NCI-H526 (cell line): ENCODE measurements around the gene PSD2.
"Not testable (repeated sequence)": the region's sequence is repeated elsewhere in the genome, so short reads cannot be mapped to it uniquely, and the experiment has no call there.

Source experiments
- DNase-seq, 2 experiments: peaks; one replicate each; lab custom pipeline; 2025; lab: John Stamatoyannopoulos, UW

Gene PSD2

DNA sequence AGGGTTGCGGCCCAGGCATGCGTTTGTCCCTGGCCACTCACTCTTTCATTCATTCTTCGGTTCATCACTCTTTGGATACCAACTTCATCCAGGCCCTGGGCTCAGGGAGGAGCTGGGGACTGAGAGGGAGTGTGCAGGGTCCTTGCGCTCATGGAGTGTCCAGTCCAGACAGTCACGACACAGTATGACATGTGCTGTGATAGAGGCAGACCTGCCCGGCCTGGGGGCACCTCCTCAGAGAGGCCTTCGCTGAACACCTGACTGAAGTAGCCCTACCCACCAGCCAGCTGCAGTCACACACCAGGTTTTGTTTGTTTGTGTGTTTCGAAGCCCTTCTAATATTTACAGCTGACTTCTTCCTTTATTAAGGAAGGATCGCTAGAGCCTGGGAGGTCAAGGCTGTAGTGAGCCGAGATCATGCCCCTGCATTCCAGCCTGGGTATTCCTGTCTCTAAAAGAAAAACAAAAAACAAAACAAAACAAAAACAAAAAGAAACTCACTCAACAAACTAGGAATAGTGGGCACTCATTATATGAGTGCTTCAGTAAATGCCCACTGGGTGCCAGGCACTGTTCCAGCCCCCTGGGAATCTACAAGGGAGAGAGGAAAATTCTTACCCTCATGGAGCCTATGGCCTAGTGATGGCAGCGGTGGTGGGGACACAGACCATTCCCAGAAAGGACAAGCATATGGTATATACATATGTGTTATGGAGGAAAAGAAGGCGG lies 6.3 kb upstream of the PSD2 start:
- peak in 1 of 2 experiments; percentile 61 for DNase-seq

DNA sequence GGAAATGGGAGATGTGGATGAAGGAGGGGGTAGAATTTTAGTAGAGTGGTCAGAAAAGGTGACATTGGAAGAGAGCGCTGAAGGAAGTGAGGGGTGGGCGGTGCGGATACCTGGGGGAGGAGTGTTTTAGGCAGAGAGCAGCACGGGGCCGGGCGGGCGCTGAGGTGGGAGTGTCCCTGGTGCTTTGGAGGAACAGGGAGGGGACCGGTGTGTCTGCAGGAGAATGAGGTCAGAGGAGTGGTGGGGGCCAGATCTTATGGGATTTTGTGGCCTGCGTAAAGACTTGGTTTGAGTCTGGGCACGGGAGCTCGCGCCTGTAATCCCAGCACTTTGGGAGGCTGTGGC lies 5.8 kb upstream of the PSD2 start:
- no peak for DNase-seq

DNA sequence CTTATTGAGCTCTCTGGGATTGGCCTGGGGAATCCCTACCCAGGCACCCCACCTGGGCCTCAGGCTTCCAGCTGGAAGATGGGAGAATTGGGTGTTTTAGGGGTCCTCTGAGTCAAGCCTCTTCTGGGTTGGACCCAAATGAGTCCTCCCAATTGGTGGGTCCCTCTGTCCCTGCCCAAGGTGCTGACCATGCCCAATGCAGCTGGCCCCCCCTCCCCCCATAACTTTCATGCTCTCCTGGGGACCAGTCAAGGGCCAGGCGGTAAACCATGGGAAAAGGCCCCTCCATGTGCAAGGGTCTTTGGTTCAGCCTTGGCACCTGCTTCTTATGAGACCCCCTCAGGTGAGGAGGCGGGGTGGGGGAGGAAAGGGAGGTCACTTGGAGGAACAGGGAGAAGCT lies 3.4 kb upstream of the PSD2 start:
- no peak for DNase-seq

DNA sequence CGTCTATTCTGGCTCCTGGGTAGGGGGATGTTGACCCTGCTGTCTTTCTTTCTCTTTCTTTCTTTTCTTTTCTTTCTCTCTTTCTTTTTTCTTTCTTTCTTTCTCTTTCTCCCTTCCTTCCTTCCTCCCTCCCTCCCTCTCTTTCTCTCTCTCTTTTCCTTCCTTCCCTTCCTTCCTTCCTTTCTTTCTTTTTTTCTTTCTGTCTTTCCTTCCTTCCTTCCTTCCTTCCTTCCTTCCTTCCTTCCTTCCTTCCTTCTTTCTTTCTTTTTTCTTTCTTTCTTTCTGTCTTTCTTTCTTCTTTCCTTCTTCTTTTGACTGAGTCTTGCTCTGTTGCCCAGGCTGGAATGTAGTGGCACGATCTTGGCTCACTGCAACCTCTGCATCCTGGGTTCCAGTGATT lies 3.0 kb upstream of the PSD2 start:
- not testable (repeated sequence) for DNase-seq

DNA sequence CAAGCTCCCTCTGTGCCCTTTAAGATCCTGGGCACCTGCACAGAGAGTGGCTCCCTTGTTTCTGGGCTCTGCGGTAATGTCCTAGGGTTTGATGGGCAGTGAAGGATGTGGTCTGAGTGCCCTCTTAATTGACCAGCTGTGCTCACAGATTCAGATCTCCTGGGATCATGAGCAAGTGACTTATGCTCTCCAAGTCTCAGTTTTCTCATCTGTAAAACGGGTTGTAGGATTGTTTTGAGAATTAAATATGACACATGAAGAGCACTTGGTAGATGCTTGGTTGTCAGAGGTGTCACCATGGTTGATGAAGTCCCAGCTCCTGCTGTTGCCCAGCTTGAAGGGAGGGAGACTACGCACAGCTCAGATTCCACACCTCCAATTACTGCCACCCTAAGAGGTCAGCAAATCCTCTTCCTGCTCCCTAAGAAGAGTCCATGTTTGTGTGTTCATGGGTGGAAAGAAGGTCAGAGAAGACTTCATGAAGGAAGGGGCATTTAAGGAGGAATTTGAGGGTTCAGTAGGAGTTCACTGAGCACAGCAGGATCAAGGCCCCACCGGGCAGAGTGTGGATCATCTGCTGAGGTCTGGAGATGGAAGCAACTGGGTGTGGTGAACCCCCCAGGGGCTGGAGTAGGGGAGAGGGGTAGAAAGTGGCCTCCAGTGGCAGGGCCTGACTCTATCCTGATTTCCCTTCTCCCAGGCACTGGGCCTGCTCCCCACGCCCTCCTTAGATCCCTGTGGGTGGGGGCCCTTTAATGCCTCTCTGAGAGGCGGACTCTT lies 1.4 kb upstream of the PSD2 start:
- peak in 1 of 2 experiments; percentile 72 for DNase-seq

DNA sequence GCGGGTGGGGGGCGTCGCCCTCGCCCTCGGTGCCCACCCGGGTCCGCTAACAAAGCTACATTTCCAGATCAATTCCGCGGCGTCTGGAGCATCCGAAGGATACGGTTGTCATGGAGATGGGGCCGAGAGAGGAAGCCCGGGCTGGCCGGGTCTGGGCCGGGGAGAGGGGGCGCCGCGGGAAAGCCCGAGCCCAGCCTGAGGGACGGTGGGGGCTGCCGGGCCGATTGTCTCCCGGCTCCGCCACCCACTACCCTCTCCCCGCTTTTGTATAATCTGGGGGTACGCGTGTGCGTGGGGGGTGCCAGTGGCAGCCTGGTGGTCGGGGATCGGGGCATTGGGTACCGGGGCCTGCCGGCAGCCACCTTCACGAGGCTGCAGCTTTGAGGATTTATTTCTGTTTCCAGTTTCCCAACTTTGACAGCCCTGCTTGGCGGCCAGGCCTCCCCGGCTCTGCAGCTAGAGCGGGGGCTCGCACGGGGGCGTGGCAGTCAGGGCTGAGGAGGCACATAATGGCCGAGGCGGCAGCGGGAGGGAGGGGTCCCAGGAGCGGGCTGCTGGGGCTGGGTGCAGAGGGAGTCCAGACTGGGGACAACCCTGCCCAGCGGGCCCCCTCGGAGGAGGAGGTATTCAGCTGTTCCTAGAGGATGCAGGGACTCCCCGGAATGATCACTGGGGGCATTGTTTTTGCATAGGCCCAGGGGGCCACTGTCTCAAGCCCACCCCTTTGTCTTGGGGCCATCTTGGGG lies 626 bp downstream of the PSD2 start:
- peak; percentile 34 to 83 for DNase-seq

DNA sequence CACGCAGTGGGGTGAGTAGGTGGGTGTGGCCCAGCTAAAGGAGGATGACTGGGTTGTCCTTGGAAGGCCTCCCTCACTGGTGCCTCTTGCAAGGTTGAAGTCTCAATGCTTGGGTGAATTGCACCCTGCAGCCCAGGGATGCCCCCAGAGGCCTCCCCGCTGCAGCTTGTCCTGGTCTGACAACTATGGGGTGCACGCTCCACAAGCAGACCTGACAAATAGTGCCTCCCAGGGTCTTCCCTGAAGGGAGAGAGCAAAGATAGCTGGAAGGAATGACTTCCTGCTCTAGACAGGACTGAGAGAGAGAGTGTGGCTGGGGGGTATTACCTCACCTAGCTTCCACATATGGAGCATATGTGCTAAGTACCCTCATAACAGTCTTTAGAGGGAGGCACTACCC lies 1.7 kb downstream of the PSD2 start:
- DNase-seq = no peak

DNA sequence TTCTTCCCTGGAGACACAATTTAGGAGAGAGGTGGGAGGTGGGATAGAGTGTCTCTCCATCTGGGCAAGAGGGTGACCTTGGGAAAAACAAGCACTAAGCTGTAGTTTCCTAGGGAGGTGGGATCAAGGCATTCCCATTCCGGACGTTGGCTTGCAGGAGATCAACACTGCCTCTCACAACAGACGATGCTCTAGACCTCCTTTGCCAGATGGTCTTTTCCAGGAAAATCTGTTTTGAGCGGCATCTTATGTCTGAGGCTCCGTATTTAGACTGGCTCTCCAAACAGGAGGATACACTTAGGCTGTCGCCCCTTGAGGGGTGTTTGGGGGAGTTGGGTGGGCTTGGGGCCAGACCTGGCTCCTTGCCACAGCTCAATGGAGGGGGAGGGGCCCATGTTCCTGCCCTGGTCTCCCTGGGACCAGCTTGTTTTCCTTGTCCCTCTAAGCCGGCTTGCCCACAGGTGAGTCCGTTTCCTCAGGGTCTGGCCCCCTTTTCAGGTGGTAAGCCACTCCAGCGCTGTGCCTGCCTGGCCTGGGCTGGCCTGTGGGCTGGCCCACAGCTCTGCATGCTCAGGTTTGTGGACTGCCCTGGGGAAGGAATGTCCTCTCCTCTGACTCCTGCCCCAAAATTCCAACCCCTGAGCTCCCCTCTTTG lies 2.4 kb downstream of the PSD2 start:
- peak in 1 of 2 experiments; percentile 62 for DNase-seq

DNA sequence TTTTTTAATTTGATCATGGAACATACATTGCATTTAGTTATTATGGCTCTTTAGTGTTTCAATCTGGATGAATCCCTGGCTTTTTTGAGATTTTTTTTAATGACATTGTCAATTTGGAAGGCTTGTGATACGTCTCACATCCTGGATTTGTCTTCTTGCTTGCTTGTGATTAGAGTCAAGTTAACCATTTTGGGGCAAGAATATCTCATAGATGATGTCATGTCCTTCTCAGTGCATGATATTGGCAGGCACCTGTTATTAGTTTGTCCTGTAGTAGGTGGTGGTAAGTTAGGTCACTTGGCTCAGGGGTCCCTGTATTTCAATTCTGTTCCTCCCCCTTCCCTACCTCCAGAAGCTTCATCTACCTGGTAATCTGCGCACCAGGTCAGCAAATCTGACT lies 3.3 kb downstream of the PSD2 start:
- DNase-seq = no peak

DNA sequence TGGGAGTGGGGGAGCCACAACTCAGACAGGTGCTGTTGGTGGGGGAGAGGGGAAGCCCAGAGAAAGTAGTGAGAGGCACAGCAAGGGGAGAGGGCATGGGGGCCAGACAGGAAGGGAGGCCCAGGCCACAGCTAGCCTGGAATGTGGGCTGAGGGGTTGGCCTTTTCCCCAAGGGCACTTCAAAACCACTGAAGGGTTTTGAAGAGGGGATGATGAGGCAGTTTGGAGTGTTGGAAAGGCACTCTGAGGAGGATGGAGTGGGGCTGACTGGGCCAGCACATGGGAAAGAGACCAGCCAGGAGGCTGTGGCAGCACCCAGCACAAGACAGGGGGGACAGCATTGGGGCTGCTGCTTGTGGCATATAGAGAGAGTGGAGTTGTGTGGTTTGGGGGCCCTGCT lies 3.8 kb downstream of the PSD2 start:
- no peak for DNase-seq

DNA sequence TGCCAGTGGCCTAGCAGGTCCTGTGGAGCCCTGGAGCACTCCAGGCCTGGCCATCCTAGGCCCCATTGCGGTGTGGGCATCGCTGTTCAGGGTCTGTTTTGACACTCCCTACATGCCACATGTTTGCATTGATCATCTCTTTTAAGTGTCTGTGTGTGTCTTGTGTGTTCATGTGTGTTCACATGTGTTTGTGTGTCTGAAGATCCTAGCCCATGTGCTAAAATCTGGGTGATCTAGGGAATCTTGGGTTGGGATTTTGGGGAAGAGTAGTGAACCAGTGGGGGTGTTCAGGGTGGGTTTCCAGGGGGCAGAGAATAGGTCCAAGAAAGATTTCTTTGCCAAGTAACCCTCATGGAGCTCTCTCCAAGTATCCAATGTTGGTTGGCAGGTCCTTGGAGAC lies 8.4 kb downstream of the PSD2 start:
- no peak for DNase-seq

DNA sequence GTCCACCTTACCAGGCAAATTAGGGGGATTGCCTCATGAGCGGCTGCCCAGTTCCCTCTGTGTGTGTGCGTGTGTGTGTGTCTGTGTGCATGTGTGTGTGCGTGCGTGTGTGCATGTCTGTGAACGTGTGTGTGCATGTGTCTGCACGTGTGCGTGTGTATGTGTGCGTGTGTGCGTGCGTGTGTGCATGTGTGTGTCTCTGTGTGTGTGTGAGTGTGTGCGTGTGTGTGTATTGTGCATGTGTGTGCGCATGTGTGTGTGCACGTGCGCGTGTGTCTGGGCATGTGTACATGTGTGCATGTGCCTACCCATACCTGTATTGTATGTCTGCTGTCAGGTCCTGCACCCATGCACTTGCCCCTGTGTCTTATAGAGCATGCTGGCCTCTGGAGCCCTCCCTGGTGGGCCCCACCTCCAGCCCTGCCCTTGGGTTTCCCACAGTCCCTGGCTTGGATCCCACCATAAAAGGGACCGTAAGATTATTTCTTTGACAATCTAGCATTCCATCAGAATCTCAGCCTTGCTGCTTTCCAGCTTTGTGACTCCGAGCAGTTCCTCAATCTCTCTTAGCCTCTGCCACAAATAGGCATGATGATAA lies 9.3 kb downstream of the PSD2 start:
- no peak for DNase-seq

DNA sequence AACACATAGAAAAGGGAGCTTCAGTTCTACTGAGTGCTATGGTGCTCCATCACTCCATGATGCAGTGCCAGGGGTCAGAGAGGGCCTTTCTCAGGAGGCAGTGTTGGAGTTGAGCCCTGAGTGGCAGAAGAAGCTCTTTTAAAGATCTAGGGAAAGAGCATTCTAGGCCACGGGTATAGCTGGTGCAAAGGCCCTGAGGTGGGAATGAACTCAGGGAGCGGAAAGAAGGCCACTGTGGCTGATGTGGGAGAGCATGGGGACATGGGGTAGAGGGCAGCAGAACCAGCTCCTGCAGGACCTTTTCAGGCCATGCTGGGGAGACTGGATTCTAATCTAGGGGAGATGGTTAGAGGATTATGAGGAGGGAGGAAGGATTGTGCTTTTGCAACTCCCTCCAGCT lies 9.9 kb downstream of the PSD2 start:
- no peak for DNase-seq

DNA sequence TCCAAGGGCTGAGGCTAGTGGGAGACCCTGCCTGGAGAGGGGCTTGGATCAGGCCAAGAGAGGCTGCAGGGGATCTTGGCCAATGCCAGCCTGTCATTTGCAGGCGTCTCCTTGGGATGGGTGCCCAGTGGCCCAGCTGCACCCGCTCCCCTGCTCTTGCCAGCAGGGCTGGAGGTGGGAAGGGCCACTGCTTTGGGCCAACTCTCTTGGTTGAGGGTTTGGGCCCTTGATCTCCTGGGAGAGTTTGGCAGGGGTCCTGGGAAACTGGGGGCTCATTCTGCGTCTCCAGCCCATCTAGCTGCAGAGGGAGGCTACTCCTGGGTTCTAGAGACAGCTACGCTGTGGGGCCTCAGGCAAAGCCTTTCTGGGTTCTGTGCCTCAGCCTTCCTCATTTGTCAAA lies 10.5 kb downstream of the PSD2 start:
- DNase-seq = no peak

DNA sequence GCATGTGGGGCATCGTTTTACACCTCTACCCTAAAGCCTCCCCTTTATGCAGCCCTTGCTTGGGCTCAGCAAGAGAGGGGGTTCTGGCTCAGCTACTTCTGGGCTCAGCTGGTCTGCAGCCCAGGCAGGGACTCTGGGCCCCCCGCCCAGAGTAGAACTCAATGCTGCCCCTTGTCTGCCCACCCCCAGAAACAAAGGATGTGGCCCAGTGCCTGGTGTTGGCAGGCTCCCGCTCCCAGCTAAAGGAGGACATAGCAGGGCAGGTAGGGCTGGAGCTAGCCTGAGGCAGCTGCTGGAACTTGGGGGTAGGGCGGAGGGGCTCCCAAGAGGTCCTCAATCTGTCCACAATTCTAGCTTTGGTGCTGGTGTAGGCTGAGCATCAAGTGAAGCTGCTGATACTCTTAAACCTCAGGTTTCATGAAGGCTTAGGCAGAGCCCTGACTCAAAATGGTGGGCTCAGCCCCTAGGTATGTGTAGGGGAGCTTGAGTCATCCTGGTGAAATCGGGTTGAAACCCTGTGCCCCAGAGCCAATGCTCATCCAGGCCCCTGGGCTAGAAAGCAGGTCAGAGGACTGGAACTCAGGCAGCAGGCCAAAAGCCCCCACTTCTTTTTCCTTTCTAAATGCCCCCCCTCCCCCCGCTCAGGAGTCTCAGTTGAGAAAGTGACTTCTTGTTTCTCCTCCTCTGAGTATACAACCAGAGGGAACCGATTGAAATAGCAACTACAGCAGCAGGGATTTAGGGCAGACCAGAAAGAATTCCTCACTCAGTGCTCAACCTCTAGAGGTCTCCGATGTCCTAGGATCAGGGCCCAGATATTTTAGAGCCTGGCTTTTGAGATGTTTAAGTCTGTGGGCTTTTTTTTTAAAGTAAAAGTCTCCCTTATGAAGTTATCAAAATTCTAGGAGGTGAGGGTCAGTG lies 11.4 kb downstream of the PSD2 start:
- DNase-seq = no peak

DNA sequence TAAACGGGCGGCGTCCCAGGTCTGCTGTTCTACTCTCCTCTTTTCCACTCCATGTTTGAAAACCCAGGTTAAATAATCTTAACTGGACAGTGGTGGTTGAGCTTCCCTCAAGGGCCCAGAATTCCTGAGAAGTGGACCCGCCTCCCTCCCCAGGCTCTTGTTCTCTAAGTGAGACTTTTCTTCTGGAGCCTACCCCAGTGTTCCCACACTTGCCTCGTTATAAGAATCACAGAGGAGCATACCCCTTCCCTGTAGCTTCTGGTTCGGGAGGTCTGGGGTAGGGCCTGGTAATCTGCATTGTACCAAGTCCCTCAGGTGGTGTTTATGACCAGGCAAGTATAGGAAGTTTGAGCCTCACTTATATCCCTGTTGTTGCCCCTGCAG lies 12.0 kb downstream of the PSD2 start:
- no peak for DNase-seq

DNA sequence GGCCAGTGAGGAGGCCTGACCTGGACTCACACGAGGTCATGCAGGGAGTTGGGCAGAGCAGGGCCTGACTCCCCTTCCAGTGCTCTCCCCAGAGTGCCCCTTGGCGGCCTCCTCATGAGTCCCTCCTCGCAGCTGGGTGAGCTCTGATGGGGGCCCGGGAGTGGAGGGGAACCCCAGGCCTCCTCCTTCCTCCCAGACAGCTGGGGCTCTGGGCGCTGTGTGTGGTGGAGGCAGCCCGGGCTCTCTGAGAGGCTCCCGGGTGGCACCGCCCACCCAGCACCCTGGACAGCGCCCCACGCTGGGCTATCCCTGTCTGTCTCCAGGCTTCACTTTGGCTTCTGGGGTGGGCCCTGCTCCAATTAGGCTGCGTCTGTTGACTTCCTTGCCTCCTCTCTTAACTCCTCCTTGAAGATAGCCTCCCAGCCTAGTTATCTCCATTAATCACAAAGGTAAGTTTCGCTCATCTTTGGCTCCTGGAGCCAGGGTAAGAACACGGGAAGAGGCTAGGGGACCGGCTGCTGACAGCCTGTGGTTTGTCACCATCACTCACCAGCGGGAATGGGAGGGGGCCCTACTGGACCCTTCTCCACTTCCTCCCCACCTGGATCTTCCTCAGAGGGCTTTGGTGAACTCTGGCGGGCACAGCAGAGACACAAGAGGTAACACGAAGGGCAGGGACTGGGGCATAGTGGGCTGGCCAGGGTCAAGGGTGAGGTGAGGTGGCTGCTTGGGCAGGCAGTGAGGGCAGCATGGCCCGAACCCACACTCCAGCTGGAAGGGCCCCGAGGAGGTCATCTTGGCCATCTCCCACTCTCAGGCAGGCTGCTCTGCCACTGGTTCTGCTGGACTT lies 13.1 kb downstream of the PSD2 start:
- DNase-seq = no peak

DNA sequence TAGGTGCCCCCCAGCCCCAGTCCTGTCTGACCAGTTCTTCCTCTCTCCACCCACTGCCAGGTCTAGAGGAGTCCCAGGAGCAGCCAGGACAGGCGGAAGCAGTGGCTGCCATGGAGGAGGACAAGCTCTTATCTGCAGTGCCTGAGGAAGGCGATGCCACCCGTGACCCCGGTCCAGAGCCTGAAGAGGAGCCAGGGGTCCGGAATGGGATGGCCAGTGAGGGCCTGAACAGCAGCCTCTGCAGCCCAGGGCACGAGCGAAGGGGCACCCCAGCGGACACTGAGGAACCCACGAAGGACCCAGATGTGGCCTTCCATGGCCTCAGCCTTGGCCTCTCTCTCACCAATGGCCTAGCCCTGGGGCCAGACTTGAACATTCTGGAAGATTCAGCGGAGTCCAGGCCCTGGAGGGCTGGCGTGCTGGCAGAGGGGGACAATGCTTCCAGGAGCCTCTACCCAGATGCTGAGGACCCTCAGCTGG lies 13.8 kb downstream of the PSD2 start:
- no peak for DNase-seq

DNA sequence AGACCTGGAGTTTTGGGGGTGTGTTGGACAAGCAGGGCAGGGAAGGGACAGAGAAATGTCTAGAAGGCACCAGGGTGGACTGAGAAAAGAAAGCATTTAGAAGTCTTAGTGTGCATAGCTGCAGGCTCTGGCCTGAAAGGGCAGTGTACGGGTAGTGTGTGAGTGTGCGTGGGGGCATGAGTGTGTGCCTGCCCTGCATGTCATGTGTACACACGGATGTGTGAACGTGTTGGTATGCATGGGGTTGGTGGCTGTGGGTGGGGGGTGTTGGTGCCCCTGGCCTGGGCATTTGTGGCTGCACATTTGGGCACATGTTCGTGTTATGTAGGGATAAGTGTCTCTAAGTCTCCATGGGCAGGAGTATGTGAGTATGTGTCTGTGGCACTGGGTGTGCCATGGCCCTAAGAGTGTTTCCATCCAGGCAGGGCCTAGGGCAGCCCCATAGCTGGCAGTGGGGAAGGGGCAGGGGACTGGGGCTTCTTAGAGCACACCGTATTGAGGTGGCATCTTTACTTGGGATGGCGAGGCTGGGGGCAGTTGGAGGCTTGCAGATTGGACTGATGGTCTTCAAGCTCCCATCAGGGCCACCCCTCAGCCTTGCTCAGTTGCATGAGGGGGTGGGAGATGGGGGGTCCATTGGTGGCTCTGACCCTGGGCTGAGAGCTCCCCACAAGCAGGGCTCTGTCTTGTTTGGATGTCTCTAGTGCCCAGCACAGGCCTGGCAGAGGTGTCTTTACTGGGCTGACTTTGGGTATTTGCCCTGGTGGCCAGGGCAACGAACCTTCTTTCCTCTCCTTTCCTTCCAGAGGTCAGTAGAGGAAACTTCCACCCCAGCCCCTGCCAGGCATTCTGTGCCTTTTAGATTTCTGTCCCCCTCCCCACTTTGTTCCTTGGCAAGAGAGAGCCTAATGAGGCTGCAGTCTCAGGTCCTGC lies 15.0 kb downstream of the PSD2 start:
- no peak for DNase-seq
